Tibial artery (tissue), 4 donors: ENCODE measurements around the gene DBX1.

Source experiments
- DNase-seq, 2 donors: peaks; one replicate each; pipeline ENCODE4 v3.0.0-alpha.2; 2019
- H3K27ac ChIP-seq, 2 donors: fragments of 200-600 bp; sonication (generic) in 1 of 2; 1 replicate in 1 of 2; 2 replicates in 1 of 2; pipeline ENCODE4 v1.5.1; 2018 to 2019; ENCODE audit warnings: mild to moderate bottlenecking in 1 of 2
- H3K27me3 ChIP-seq, 2 donors: fragments of 200-600 bp; sonication (generic) in 1 of 2; one replicate each; pipeline versions ENCODE4 v1.5.1 to v1.6.0; 2016 to 2019
- H3K36me3 ChIP-seq, 3 donors: fragments of 200-600 bp; sonication (generic) in 2 of 3; one replicate each; pipeline ENCODE4 v1.5.1; 2016 to 2019; ENCODE audit warnings: mild to moderate bottlenecking in 2 of 3
- H3K4me1 ChIP-seq, 4 donors: fragments of 200-600 bp; sonication (generic) in 2 of 4; 1 replicate in 3 of 4; 2 replicates in 1 of 4; pipeline ENCODE4 v1.5.1; 2016 to 2019
- H3K4me3 ChIP-seq, 2 donors: fragments of 200-600 bp; sonication (generic) in 1 of 2; 1 replicate in 1 of 2; 2 replicates in 1 of 2; pipeline ENCODE4 v1.5.1; 2018 to 2019; ENCODE audit warnings: mild to moderate bottlenecking in 2 of 2
- H3K9me3 ChIP-seq, 3 donors: fragments of 200-600 bp; sonication (generic) in 1 of 3; one replicate each; pipeline ENCODE4 v1.5.1; 2016 to 2019
- CTCF ChIP-seq, 2 experiments: fragments of 200-600 bp in 1 of 2; fragments of 450-650 bp in 1 of 2; IDR thresholded peaks; one replicate each; pipeline ENCODE4 v1.5.1; 2017 to 2019; ENCODE audit warnings: antibody characterized with exemption in 2 of 2, mild to moderate bottlenecking in 1 of 2, moderate library complexity in 1 of 2
- intact Hi-C: fragments of 100-400 bp; cut with DNase I; formaldehyde crosslinking; loops from one replicate; pipeline ENCODE4 v1.15.0; 2023; ENCODE audit warnings: low total_unique reads

Gene DBX1

GRCh38 chr11:20155683-20156279 lies 4.5 kb downstream of the DBX1 start:
- intact Hi-C loops = no loop called here
- Histone ChIP-seq H3K4me1 (peaks cover 0 to 20% (median 16%) of the 10 kb centered on the region in 4 donors), H3K9me3 (peaks cover 0 to 3% (median 0%) of the 10 kb centered on the region in 3 donors), H3K36me3 (no peaks in the 10 kb centered on the region), H3K4me3 (no peak overlapping the region), H3K27ac (no peak overlapping the region), H3K27me3 (peaks cover 12 to 53% of the 10 kb centered on the region in 2 donors)
- DNase-seq = no peak
- no peak for TF ChIP-seq CTCF (IDR thresholded peaks at IDR 0.05)

- no peak for DNase-seq
- peaks cover 0 to 20% (median 16%) of the 10 kb centered on the region in 4 donors for H3K4me1 ChIP-seq
- H3K27me3 ChIP-seq = peaks cover 7 to 39% of the 10 kb centered on the region in 2 donors
- intact Hi-C loops = no loop called here
- H3K4me3 ChIP-seq = no peak overlapping the region
- H3K9me3 ChIP-seq = no peaks in the 10 kb centered on the region
- no peak overlapping the region for H3K27ac ChIP-seq
- H3K36me3 ChIP-seq = no peaks in the 10 kb centered on the region
- TF ChIP-seq CTCF (IDR thresholded peaks at IDR 0.05) = no peak
Measured at GRCh38 chr11:20154381-20154780, 5.9 kb downstream of the DBX1 start.

- intact Hi-C loops = loop anchor here (10.0 kb wide), 1 partner anchor 216 kb away; no protein-coding TSS in a partner anchor
- no peaks in the 10 kb centered on the region for H3K36me3 ChIP-seq
- no peak for TF ChIP-seq CTCF (IDR thresholded peaks at IDR 0.05)
Measured at GRCh38 chr11:20138707-20139106, 21.6 kb downstream of the DBX1 start.

GRCh38 chr11:20137637-20138036 lies 22.6 kb downstream of the DBX1 start:
- no peaks in the 10 kb centered on the region for H3K9me3 ChIP-seq
- no peak overlapping the region for H3K27ac ChIP-seq
- TF ChIP-seq CTCF (IDR thresholded peaks at IDR 0.05) = no peak
- no peak for DNase-seq
- intact Hi-C loops = loop anchor here (10.0 kb wide), 1 partner anchor 217 kb away; no protein-coding TSS in a partner anchor
- H3K4me3 ChIP-seq = no peak overlapping the region
- no peaks in the 10 kb centered on the region for H3K4me1 ChIP-seq
- peaks cover 0 to 4% of the 10 kb centered on the region in 2 donors for H3K27me3 ChIP-seq
- no peaks in the 10 kb centered on the region for H3K36me3 ChIP-seq

More at GRCh38 chr11:20138707-20139106, 21.6 kb downstream of the DBX1 start:
- no peak overlapping the region for H3K4me3 ChIP-seq
- DNase-seq = no peak
- H3K27me3 ChIP-seq = peaks cover 0 to 4% of the 10 kb centered on the region in 2 donors
- H3K27ac ChIP-seq = no peak overlapping the region
- H3K4me1 ChIP-seq = no peaks in the 10 kb centered on the region
- no peaks in the 10 kb centered on the region for H3K9me3 ChIP-seq

GRCh38 chr11:20134991-20135736 lies 25.1 kb downstream of the DBX1 start:
- Histone ChIP-seq H3K27ac (no peak overlapping the region), H3K27me3 (peaks cover 0 to 4% of the 10 kb centered on the region in 2 donors), H3K9me3 (no peaks in the 10 kb centered on the region), H3K36me3 (no peaks in the 10 kb centered on the region), H3K4me1 (peaks cover 0 to 8% (median 7%) of the 10 kb centered on the region in 4 donors), H3K4me3 (no peak overlapping the region)
- no peak for TF ChIP-seq CTCF (IDR thresholded peaks at IDR 0.05)
- DNase-seq = no peak
- intact Hi-C loops = loop anchor here (5.0 to 10.0 kb wide), 2 partner anchors 183 to 220 kb away; no protein-coding TSS in a partner anchor
